Pons (tissue), 1 donor: ENCODE measurements around the gene SLC38A9.
"Not testable (repeated sequence)": the region's sequence is repeated elsewhere in the genome, so short reads cannot be mapped to it uniquely, and the experiment has no call there.

Source experiments
- DNase-seq: peaks from one replicate; pipeline ENCODE4 v3.0.0-alpha.2; 2016; ENCODE audit warnings: low spot score

Gene SLC38A9

DNA sequence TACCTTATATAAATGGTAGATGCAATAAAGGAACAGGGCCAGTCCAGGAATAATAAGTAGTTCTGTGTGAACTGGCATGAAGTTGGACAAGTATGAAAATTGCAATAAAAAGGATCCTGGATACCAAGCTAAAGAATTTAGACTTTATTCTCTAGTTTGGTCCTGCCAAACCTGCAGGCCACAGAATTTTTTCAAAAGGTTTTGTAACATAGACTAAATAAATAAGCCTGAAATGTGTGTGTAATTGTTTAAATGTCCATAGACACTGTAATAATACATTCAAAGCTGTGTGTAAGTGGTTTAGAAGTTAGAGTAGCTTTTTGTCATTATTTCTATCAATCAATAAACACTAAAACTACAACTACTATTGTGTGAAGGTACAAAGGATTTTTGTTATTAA, 101.6 kb downstream of the SLC38A9 start:
- DNase-seq: no peak

DNA sequence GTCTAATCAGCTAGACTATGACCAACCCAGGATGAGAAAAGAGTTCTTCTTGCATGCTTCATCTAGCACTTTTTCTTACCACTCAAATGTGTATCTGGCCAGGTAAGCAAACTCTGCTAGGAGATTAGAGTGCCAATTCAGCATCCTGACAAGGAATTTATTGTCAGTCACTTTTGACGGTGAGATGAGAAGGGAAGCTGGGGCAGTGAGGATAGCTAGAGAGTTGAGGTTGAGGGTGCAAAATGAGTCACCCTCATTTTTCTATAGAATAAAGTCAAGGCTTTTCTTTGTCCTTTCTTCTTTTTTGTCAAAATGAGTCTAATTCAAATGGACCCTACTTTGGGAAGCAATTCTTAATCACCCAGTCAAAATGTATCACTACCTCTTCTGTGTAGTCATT, 102.7 kb downstream of the SLC38A9 start:
- DNase-seq: no peak

DNA sequence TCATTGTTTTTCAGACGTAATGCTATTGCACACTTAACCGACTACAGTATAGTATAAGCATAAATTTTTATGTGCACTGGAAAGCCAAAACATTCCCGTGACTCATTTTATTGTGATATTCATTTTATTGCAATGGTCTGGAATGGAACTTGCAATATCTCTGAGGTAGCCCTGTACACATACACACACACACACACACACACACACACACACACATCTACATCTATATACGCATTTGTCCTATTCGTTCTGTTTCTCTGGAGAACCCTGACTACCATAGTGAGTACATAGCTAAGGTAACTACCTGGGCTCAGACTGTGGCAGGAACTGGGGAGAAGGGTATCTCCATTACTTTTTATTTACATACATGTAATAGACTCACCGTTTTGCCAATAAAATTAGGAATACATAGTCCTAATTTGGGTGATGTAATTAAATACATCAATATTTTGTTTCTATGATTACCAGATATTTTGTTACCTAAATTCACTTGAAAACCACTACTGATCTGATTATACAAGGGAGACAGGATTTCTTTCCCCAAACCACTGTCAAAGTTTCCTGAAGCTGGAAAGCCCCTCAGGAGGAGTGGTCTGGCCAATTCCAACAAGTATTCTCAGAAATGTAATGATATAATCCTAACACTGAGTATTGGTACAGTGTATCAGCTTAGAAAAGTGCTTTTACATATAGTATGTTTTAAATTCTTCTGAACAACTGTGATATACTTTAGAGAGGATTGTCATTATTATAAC, 103.4 kb downstream of the SLC38A9 start:
- no peak for DNase-seq

DNA sequence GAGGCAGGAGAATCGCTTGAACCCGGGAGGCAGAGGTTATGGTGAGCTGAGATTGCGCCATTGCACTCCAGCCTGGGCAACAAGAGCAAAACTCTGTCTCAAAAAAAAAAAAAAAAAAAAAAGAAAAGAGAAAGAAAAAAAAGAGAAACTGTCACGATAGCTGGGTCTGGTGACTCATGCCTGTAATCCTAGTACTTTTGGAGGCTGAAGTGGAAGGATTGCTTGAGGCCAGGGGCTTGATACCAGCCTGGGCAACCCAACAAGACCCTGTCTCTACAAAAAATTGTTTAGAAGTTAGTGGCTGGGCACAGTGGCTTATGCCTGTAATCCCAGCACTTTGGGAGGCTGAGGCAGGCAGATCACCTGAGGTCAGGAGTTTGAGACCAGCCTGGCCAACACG, 104.8 kb downstream of the SLC38A9 start:
- DNase-seq: not testable (repeated sequence)

GRCh38 chr5:55604611-55605067, 107.5 kb downstream of the SLC38A9 start:
- DNase-seq: no peak

DNA sequence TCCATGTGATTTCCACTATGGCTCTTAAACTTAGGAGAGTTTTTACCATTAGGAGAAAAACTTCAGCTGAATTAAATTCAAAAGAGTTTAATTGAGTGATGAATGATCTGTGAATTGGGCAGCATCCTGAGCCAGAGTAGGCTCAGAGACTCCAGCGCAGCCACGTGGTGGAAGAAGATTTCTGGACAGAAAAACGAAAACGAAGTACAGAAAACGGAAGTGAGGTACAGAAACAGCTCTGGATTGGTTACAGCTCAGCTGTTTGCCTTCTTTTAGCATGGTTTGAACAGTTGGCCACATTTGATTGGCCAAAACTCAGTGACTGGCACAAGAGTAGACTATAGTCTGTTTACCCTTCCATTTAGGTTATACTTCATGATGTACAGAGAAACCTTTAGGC, 108.2 kb downstream of the SLC38A9 start:
- peak; percentile 92 for DNase-seq

GRCh38 chr5:55601628-55602027, 110.5 kb downstream of the SLC38A9 start:
- DNase-seq: no peak

DNA sequence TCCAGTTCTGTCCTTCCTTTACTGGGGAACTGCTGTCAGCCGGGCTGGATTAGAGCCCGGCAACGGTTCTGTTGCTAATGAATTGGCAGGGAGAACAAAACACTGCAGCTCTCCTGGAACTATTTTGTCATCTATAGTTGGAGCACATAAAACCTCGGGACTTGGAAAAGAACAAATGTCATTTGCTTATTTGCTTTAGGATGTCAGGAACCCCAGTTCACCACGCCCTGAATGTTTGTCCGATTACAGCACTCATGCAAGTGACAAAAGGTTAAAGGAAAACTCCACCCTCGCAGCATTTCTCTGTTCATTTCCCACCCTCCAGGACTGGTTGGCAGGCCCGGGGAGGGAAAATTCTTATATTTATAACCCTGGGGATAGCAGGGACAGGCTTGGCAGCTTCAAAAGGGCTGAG, 110.9 kb downstream of the SLC38A9 start:
- peak; percentile 95 for DNase-seq

GRCh38 chr5:55600497-55601203, 111.5 kb downstream of the SLC38A9 start:
- DNase-seq: peak; percentile 72

DNA sequence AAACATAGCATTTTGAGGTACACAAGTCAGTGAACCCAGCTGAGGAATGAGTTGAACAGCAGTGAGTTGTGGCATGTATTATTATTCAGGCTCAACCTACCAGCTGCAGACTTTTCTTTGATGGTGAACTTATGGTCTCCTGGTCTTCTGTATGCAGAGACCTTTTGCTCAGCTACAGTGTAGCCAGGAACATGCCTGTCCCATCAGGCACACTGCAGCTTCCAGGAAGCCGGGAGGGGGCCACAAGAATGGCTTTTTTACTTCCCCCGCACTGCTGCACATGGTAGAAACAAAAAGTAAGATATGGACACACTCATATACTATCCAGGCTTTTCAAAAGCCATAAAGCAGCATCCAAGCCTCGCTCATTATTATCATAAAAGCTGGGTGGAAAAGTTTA, 112.0 kb downstream of the SLC38A9 start:
- no peak for DNase-seq

DNA sequence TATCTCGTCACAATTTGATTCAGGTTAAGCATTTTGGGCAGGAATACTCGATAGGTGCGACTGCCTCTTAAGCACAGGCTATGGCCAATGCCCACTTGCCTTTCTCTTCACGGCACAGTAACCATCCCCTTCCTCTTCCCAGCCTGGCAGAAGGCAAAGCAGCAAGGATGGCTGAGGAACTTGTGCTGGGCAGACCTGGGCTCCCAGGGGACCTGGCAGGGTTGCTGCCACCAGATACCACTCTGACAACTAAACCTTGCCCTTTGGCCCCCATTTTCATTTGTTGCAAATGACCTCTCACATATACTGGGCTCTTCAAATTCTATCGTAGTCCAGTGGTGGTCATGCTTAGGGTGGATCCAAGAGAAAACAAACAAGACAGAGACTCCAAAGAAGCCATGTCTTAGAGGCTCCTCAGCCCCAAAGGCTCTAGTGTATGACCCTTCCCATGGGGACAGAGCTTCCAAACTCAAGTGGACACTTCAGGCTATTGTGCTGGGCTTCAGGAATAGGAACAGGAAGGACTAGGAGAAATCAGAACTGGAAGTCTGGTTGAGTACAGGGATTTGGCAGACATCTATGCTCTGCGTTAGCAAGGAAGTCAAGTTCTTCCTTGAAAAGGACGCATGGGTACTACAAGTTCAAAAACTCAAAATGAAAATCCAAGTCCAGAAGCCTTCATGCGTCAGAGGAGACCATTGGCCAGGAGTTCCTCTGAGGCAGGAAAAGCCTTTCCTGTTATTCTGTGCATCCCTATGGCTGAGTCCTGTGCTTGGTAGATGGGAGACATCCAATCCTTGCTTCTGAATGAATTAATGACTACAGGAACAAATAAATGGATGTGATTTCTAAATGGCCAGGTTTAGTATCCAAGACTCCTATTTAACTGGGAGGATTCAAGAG, 112.7 kb downstream of the SLC38A9 start:
- no peak for DNase-seq

DNA sequence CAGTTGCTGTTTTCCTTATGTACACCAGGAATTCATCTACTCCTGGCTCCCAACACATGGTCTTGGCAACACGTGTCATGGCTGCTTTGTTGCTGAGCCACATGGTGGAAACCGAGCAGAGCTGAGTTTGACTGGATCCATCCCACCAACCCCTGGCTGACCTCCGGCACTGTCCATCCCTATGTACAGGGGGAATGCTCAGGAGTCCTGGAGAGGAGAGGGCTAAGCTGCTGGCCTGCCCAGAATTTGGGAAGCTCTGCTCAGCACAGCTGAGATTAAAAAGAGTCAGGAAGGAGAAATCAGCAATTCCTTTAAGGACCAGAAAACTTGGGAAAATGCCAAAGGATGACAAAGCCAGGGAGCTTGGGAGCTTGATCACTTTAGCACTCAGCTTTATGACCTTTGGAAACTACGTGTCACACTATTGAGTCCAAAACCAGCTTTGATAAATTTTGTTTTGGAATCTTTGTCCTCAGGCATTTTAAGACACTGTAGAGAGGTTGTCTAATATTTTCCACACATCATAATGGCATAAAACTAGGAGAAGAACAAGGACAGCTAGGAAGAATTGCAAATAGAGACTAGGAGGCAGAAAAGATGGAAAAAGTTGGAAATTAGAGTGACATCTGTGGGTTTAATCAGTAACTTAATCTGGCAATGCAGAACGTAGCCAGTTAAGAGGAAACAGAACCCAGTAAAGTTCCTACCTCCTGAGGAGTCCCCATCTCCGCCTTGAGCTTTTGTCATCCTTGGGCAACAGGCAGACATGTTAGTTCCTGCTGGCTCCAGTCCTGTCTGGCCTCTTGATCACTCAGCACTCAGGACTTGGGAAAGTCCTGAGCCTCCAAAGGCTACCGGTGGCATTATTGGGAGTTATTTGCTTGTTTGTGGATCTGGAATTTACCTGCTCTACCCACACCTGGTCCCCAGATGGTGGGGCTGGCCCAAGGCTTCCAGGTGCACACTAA, 114.8 kb downstream of the SLC38A9 start:
- DNase-seq: no peak

GRCh38 chr5:55594671-55595070, 117.5 kb downstream of the SLC38A9 start:
- DNase-seq: no peak

GRCh38 chr5:55593115-55593472, 119.0 kb downstream of the SLC38A9 start:
- no peak for DNase-seq

- no peak for DNase-seq
Observed at GRCh38 chr5:55592388-55593114, 119.6 kb downstream of the SLC38A9 start.

- DNase-seq: no peak
Observed at GRCh38 chr5:55591686-55592085, 120.4 kb downstream of the SLC38A9 start.

DNA sequence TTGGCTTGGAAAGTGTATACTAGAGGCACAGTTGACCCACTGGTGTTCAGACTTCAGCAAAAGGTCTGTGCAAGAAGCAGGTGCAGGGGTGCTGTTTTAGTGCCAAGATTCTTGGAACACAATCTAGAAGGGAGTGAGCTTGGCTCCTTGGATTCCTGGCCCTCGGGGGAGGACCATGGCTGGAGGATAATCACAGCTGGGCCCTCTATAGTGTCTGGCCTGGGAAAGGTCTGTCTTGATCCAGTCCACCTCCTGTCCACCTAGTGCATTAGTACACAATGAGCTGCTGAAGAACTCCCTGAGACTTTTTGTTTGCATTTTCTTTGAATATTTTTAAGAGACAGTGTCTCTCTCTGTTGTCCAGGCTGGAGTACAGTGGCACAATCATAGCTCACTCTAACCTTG, 126.9 kb downstream of the SLC38A9 start:
- DNase-seq: no peak

GRCh38 chr5:55584398-55585205, 127.5 kb downstream of the SLC38A9 start:
- DNase-seq: no peak

GRCh38 chr5:55583578-55583977, 128.5 kb downstream of the SLC38A9 start:
- DNase-seq: no peak

DNA sequence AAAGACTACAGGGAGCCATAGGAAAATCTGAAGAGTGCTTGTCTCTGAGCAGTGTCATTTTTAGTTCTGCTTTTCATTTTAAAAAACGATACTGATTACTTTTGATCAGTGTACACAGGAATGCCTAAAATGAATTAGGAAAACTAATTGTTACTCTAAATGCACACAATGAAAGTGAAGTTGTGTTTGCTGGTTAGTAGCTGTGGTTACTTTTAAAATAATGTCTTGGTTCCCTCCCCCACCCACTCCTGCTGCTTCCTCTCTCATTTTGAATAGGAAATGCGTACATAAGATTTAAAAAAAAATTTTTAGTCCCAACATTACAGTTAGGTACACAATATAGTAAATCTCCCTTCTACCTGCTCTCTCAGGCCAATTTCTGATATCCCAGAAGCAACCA, 129.9 kb downstream of the SLC38A9 start:
- no peak for DNase-seq
